ENCODE measurements around the gene SLC4A7.
"Not testable (repeated sequence)": the region's sequence is repeated elsewhere in the genome, so short reads cannot be mapped to it uniquely, and the experiment has no call there.

SLC4A7 gene

GRCh38 chr3:27438352-27438751 lies 45.8 kb downstream of the SLC4A7 start:
- H3K79me2 ChIP-seq (ENCODE audit: control insufficient read depth, insufficient read depth, low read length); H3K4me1 ChIP-seq (ENCODE audit: control insufficient read depth, low read depth, low read length); H3K27me3 ChIP-seq (ENCODE audit: insufficient read depth, low read length, poor library complexity); H3K56ac ChIP-seq (ENCODE audit: low read length); H3K4ac ChIP-seq (ENCODE audit: low read depth, low read length); H4K8ac ChIP-seq (ENCODE audit: low read depth, low read length); H2BK5ac ChIP-seq (ENCODE audit: low read length); H3K79me1 ChIP-seq (ENCODE audit: low read length); H3K23ac ChIP-seq (ENCODE audit: low read length); H3K27ac ChIP-seq (ENCODE audit: low read depth, low read length); H3K4me3 ChIP-seq (ENCODE audit: low read length); H2BK15ac ChIP-seq (replicated peaks; ENCODE audit: low read depth); H3K4me2 ChIP-seq (ENCODE audit: low read length); H3K36me3 ChIP-seq (ENCODE audit: control insufficient read depth, insufficient read depth, low read length); H3K9ac ChIP-seq (ENCODE audit: low read length); H3K18ac ChIP-seq (ENCODE audit: low read length); H2AK5ac ChIP-seq (ENCODE audit: low read length); DNase-seq; H2BK120ac ChIP-seq (ENCODE audit: low read depth, low read length); H4K5ac ChIP-seq (ENCODE audit: low read length): not testable (repeated sequence)
- no CpG with 5 or more reads among the region's 4 CpGs for WGBS (ENCODE audit: extremely low coverage, insufficient coverage, low lambda C conversion rate)

GRCh38 chr3:27431116-27431515 lies 53.1 kb downstream of the SLC4A7 start:
- H2BK15ac ChIP-seq (replicated peaks; ENCODE audit: low read depth), result no peak overlapping the region
- peaks cover 9% of the 10 kb centered on the region for H3K36me3 ChIP-seq (ENCODE audit: control insufficient read depth, insufficient read depth, low read length)
- WGBS (ENCODE audit: extremely low coverage, insufficient coverage, low lambda C conversion rate), result no CpG with 5 or more reads among the region's 6 CpGs
- no peak overlapping the region for H3K56ac ChIP-seq (ENCODE audit: low read length)
- H3K4ac ChIP-seq (ENCODE audit: low read depth, low read length), result no peak overlapping the region
- no peak overlapping the region for H3K27ac ChIP-seq (ENCODE audit: low read depth, low read length)
- H3K27me3 ChIP-seq (ENCODE audit: insufficient read depth, low read length, poor library complexity), result peaks cover 3% of the 10 kb centered on the region
- no peak overlapping the region for H3K4me2 ChIP-seq (ENCODE audit: low read length)
- H3K18ac ChIP-seq (ENCODE audit: low read length), result no peak overlapping the region
- H2AK5ac ChIP-seq (ENCODE audit: low read length), result no peak overlapping the region
- no peaks in the 10 kb centered on the region for H3K4me1 ChIP-seq (ENCODE audit: control insufficient read depth, low read depth, low read length)
- DNase-seq, result peak; percentile 24
- no peak overlapping the region for H3K9ac ChIP-seq (ENCODE audit: low read length)
- no peak overlapping the region for H3K4me3 ChIP-seq (ENCODE audit: low read length)
- H3K79me1 ChIP-seq (ENCODE audit: low read length), result peaks cover 7% of the 10 kb centered on the region
- H4K5ac ChIP-seq (ENCODE audit: low read length), result no peak overlapping the region
- H3K23ac ChIP-seq (ENCODE audit: low read length), result no peak overlapping the region
- no peaks in the 10 kb centered on the region for H3K79me2 ChIP-seq (ENCODE audit: control insufficient read depth, insufficient read depth, low read length)
- no peak overlapping the region for H2BK5ac ChIP-seq (ENCODE audit: low read length)
- no peak overlapping the region for H4K8ac ChIP-seq (ENCODE audit: low read depth, low read length)
- H2BK120ac ChIP-seq (ENCODE audit: low read depth, low read length), result no peak overlapping the region

- H3K18ac ChIP-seq (ENCODE audit: low read length), result no peak overlapping the region
- no CpG with 5 or more reads among the region's 2 CpGs for WGBS (ENCODE audit: extremely low coverage, insufficient coverage, low lambda C conversion rate)
- no peak overlapping the region for H2AK5ac ChIP-seq (ENCODE audit: low read length)
- no peak overlapping the region for H3K9ac ChIP-seq (ENCODE audit: low read length)
- H2BK15ac ChIP-seq (replicated peaks; ENCODE audit: low read depth), result no peak overlapping the region
- peaks cover 3% of the 10 kb centered on the region for H3K27me3 ChIP-seq (ENCODE audit: insufficient read depth, low read length, poor library complexity)
- H2BK5ac ChIP-seq (ENCODE audit: low read length), result no peak overlapping the region
- no peak overlapping the region for H2BK120ac ChIP-seq (ENCODE audit: low read depth, low read length)
- H3K79me1 ChIP-seq (ENCODE audit: low read length), result peaks cover 7% of the 10 kb centered on the region
- H3K4me2 ChIP-seq (ENCODE audit: low read length), result no peak overlapping the region
- H4K5ac ChIP-seq (ENCODE audit: low read length), result no peak overlapping the region
- peaks cover 9% of the 10 kb centered on the region for H3K36me3 ChIP-seq (ENCODE audit: control insufficient read depth, insufficient read depth, low read length)
- no peak overlapping the region for H3K27ac ChIP-seq (ENCODE audit: low read depth, low read length)
- H3K4ac ChIP-seq (ENCODE audit: low read depth, low read length), result no peak overlapping the region
- H3K4me1 ChIP-seq (ENCODE audit: control insufficient read depth, low read depth, low read length), result no peaks in the 10 kb centered on the region
- H3K23ac ChIP-seq (ENCODE audit: low read length), result no peak overlapping the region
- H3K79me2 ChIP-seq (ENCODE audit: control insufficient read depth, insufficient read depth, low read length), result no peaks in the 10 kb centered on the region
- no peak overlapping the region for H4K8ac ChIP-seq (ENCODE audit: low read depth, low read length)
- H3K56ac ChIP-seq (ENCODE audit: low read length), result no peak overlapping the region
- no peak overlapping the region for H3K4me3 ChIP-seq (ENCODE audit: low read length)
- DNase-seq, result no peak
These were observed 54.3 kb downstream of the SLC4A7 start for GRCh38 chr3:27429909-27430308.

DNA sequence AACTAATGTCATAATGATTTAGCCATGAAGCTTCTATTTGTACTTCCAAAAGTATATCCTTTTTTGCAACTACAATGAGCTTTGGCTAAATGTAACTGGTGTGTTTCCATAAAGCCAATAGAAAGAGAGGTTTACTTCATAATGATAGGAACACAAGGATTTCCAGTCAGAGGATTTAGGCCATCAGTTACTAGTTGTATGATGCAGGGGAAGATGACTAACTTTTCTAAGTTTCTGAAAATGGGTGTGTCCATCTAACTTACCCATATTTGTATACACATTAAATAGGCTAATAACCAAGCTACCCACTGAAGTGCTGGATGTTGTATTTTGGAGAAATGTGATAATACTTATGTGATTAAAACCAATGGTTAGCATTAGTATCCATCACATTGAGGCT lies 55.7 kb downstream of the SLC4A7 start:
- peaks cover 3% of the 10 kb centered on the region for H3K27me3 ChIP-seq (ENCODE audit: insufficient read depth, low read length, poor library complexity)
- no peak overlapping the region for H4K5ac ChIP-seq (ENCODE audit: low read length)
- H2BK15ac ChIP-seq (replicated peaks; ENCODE audit: low read depth), result no peak overlapping the region
- H3K79me2 ChIP-seq (ENCODE audit: control insufficient read depth, insufficient read depth, low read length), result no peaks in the 10 kb centered on the region
- H3K4me1 ChIP-seq (ENCODE audit: control insufficient read depth, low read depth, low read length), result no peaks in the 10 kb centered on the region
- H2BK120ac ChIP-seq (ENCODE audit: low read depth, low read length), result no peak overlapping the region
- no peak overlapping the region for H3K18ac ChIP-seq (ENCODE audit: low read length)
- H3K4me2 ChIP-seq (ENCODE audit: low read length), result no peak overlapping the region
- H3K4me3 ChIP-seq (ENCODE audit: low read length), result no peak overlapping the region
- H3K56ac ChIP-seq (ENCODE audit: low read length), result no peak overlapping the region
- H3K23ac ChIP-seq (ENCODE audit: low read length), result no peak overlapping the region
- no peak overlapping the region for H3K27ac ChIP-seq (ENCODE audit: low read depth, low read length)
- H3K9ac ChIP-seq (ENCODE audit: low read length), result no peak overlapping the region
- H3K4ac ChIP-seq (ENCODE audit: low read depth, low read length), result no peak overlapping the region
- peaks cover 7% of the 10 kb centered on the region for H3K79me1 ChIP-seq (ENCODE audit: low read length)
- H4K8ac ChIP-seq (ENCODE audit: low read depth, low read length), result no peak overlapping the region
- no peak overlapping the region for H2BK5ac ChIP-seq (ENCODE audit: low read length)
- H2AK5ac ChIP-seq (ENCODE audit: low read length), result no peak overlapping the region
- no peak for DNase-seq
- peaks cover 9% of the 10 kb centered on the region for H3K36me3 ChIP-seq (ENCODE audit: control insufficient read depth, insufficient read depth, low read length)

GRCh38 chr3:27426926-27427325 lies 57.3 kb downstream of the SLC4A7 start:
- Histone ChIP-seq H2BK15ac (replicated peaks; ENCODE audit: low read depth) (no peak overlapping the region), H3K27me3 (ENCODE audit: insufficient read depth, low read length, poor library complexity) (peaks cover 2% of the 10 kb centered on the region), H2BK5ac (ENCODE audit: low read length) (no peak overlapping the region), H4K5ac (ENCODE audit: low read length) (no peak overlapping the region), H4K8ac (ENCODE audit: low read depth, low read length) (no peak overlapping the region), H3K79me1 (ENCODE audit: low read length) (peaks cover 5% of the 10 kb centered on the region), H3K56ac (ENCODE audit: low read length) (no peak overlapping the region), H3K79me2 (ENCODE audit: control insufficient read depth, insufficient read depth, low read length) (no peaks in the 10 kb centered on the region), H3K27ac (ENCODE audit: low read depth, low read length) (no peak overlapping the region), H3K4me1 (ENCODE audit: control insufficient read depth, low read depth, low read length) (no peaks in the 10 kb centered on the region), H3K4me3 (ENCODE audit: low read length) (no peak overlapping the region), H3K9ac (ENCODE audit: low read length) (no peak overlapping the region), H3K18ac (ENCODE audit: low read length) (no peak overlapping the region), H3K4me2 (ENCODE audit: low read length) (no peak overlapping the region), H2AK5ac (ENCODE audit: low read length) (no peak overlapping the region), H3K36me3 (ENCODE audit: control insufficient read depth, insufficient read depth, low read length) (peaks cover 5% of the 10 kb centered on the region), H3K4ac (ENCODE audit: low read depth, low read length) (no peak overlapping the region), H3K23ac (ENCODE audit: low read length) (no peak overlapping the region), H2BK120ac (ENCODE audit: low read depth, low read length) (no peak overlapping the region)
- whole genome bisulfite sequencing (ENCODE audit: extremely low coverage, insufficient coverage, low lambda C conversion rate), result no CpG with 5 or more reads among the region's 1 CpG
- no peak for DNase-seq

DNA sequence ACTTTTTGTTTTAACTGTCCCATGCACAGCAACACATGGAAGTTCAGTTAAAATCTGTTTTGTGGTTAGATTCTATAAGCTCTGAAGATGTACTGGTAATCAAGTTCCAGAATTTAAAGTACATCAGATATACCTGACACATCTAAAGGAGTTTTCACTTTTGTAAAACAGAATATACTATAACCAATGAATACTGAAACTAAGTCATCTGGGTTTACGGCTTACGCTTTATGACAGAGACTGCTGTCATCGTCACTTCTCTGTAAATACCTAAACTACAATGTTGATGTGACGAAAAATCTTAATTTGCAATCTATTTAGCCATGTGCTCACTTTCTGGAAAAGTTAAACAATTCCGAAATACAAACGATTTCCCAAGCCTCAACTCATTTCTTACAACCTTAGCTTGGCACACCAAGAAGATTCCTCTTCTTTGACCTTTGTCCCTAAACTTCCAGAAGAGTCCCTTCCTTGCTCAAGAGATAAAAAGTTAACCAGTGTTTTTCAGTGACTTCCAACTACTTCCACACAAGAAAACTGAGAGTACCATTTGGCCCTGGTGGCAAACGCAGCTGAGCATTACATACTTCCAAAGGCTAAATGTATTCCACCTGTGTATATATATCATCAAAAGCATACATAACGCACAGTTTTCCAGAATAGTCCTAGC lies 58.2 kb downstream of the SLC4A7 start:
- DNase-seq, result no peak
- Histone ChIP-seq H2BK120ac (ENCODE audit: low read depth, low read length) (no peak overlapping the region), H3K56ac (ENCODE audit: low read length) (no peak overlapping the region), H3K9ac (ENCODE audit: low read length) (no peak overlapping the region), H4K8ac (ENCODE audit: low read depth, low read length) (no peak overlapping the region), H3K23ac (ENCODE audit: low read length) (no peak overlapping the region), H4K5ac (ENCODE audit: low read length) (no peak overlapping the region), H3K79me2 (ENCODE audit: control insufficient read depth, insufficient read depth, low read length) (no peaks in the 10 kb centered on the region), H3K4me2 (ENCODE audit: low read length) (no peak overlapping the region), H3K27ac (ENCODE audit: low read depth, low read length) (no peak overlapping the region), H3K79me1 (ENCODE audit: low read length) (peaks cover 1% of the 10 kb centered on the region), H3K4me3 (ENCODE audit: low read length) (no peak overlapping the region), H3K4ac (ENCODE audit: low read depth, low read length) (no peak overlapping the region), H2BK5ac (ENCODE audit: low read length) (no peak overlapping the region), H3K27me3 (ENCODE audit: insufficient read depth, low read length, poor library complexity) (peaks cover 2% of the 10 kb centered on the region), H3K18ac (ENCODE audit: low read length) (no peak overlapping the region), H3K36me3 (ENCODE audit: control insufficient read depth, insufficient read depth, low read length) (peaks cover 3% of the 10 kb centered on the region), H2BK15ac (replicated peaks; ENCODE audit: low read depth) (no peak overlapping the region), H2AK5ac (ENCODE audit: low read length) (no peak overlapping the region), H3K4me1 (ENCODE audit: control insufficient read depth, low read depth, low read length) (no peaks in the 10 kb centered on the region)
- no CpG with 5 or more reads among the region's 8 CpGs for WGBS (ENCODE audit: extremely low coverage, insufficient coverage, low lambda C conversion rate)

All from mesendoderm (in vitro differentiated cells).